Liver (tissue), 9 donors: ENCODE data around the gene TRAK1. TPM values are rescaled to one million over a fixed set of nuclear protein-coding genes. Genes with fewer than 3 reads are reported as not detected.

Experiments
- DNase-seq: peaks from one replicate; pipeline ENCODE4 v3.0.0-alpha.2; 2017; ENCODE audit warnings: low spot score
- H3K27ac ChIP-seq, 2 donors: one replicate each; pipeline ENCODE4 v1.7.0; 2013; ENCODE audit warnings: inconsistent platforms in 2 of 2, low read length in 2 of 2, control low read depth in 1 of 2, low read depth in 1 of 2, mild to moderate bottlenecking in 1 of 2
- H3K27me3 ChIP-seq, 4 donors: one replicate each; pipeline versions ENCODE4 v1.6.1 to v1.7.0; 2013; ENCODE audit warnings: low read length in 3 of 4, inconsistent platforms in 1 of 4, mild to moderate bottlenecking in 1 of 4, moderate library complexity in 1 of 4; ENCODE audit not compliant: control insufficient read depth in 4 of 4, insufficient read depth in 4 of 4
- H3K36me3 ChIP-seq, 4 donors: one replicate each; pipeline versions ENCODE4 v1.6.1 to v1.7.0; 2013; ENCODE audit warnings: low read length in 3 of 4, mild to moderate bottlenecking in 3 of 4, low read depth in 1 of 4, moderate library complexity in 1 of 4; ENCODE audit not compliant: control insufficient read depth in 4 of 4, insufficient read depth in 3 of 4
- H3K4me1 ChIP-seq, 4 donors: one replicate each; pipeline versions ENCODE4 v1.6.1 to v1.7.0; 2013; ENCODE audit warnings: low read length in 3 of 4, mild to moderate bottlenecking in 3 of 4, moderate library complexity in 1 of 4; ENCODE audit not compliant: control insufficient read depth in 4 of 4, insufficient read depth in 4 of 4
- H3K4me3 ChIP-seq, 3 donors: one replicate each; pipeline versions ENCODE4 v1.6.1 to v1.7.0; 2013; ENCODE audit warnings: low read length in 3 of 3, control low read depth in 1 of 3, low read depth in 1 of 3, mild to moderate bottlenecking in 1 of 3
- H3K9ac ChIP-seq, 2 donors: one replicate each; pipeline ENCODE4 v1.7.0; 2013; ENCODE audit warnings: low read length in 2 of 2, mild to moderate bottlenecking in 2 of 2, moderate library complexity in 2 of 2, control low read depth in 1 of 2, low read depth in 1 of 2
- H3K9me3 ChIP-seq, 4 donors: one replicate each; pipeline versions ENCODE4 v1.6.1 to v1.7.0; 2013; ENCODE audit warnings: low read length in 3 of 4; ENCODE audit not compliant: control insufficient read depth in 4 of 4
- CTCF ChIP-seq: fragments of 150-350 bp; IDR thresholded peaks from 2 replicates; pipeline ENCODE4 v1.5.1; 2017; ENCODE audit warnings: improper control_type of control experiment, low read depth, low read length; ENCODE audit not compliant: missing input control
- FOXA1 ChIP-seq: IDR thresholded peaks from 2 replicates; pipeline ENCODE4 v1.6.1; 2016; ENCODE audit warnings: antibody characterized with exemption
- GABPA ChIP-seq, 2 donors: IDR thresholded peaks in 1 of 2; conservative IDR thresholded peaks in 1 of 2; 2 replicates each; pipeline ENCODE4 v1.6.1; 2016; ENCODE audit warnings: antibody characterized with exemption in 2 of 2, mild to moderate bottlenecking in 1 of 2, moderate library complexity in 1 of 2
- HNF4A ChIP-seq, 2 donors: conservative IDR thresholded peaks; 2 replicates each; pipeline ENCODE4 v1.6.1; 2016; ENCODE audit warnings: antibody characterized with exemption in 2 of 2, mild to moderate bottlenecking in 2 of 2
- HNF4G ChIP-seq: IDR thresholded peaks from 2 replicates; pipeline ENCODE4 v1.6.1; 2016; ENCODE audit warnings: antibody characterized with exemption
- JUND ChIP-seq, 2 donors: IDR thresholded peaks; 2 replicates each; pipeline ENCODE4 v1.6.1; 2016; ENCODE audit warnings: antibody characterized with exemption in 2 of 2
- NR2F2 ChIP-seq: IDR thresholded peaks from 2 replicates; pipeline ENCODE4 v1.6.1; 2016; ENCODE audit warnings: antibody characterized with exemption
- RAD21 ChIP-seq, 2 donors: IDR thresholded peaks; 2 replicates each; pipeline ENCODE4 v1.6.1; 2016; ENCODE audit warnings: antibody characterized with exemption in 2 of 2, mild to moderate bottlenecking in 2 of 2
- RXRA ChIP-seq, 2 donors: IDR thresholded peaks; 2 replicates each; pipeline ENCODE4 v1.6.1; 2017 to 2018; ENCODE audit warnings: antibody characterized with exemption in 2 of 2, mild to moderate bottlenecking in 1 of 2
- TAF1 ChIP-seq: conservative IDR thresholded peaks from 2 replicates; pipeline ENCODE4 v1.6.1; 2016; ENCODE audit warnings: antibody characterized with exemption, mild to moderate bottlenecking
- YY1 ChIP-seq: IDR thresholded peaks from 2 replicates; pipeline ENCODE4 v1.6.1; 2016; ENCODE audit warnings: antibody characterized with exemption, mild to moderate bottlenecking
- ZBTB33 ChIP-seq: IDR thresholded peaks from 2 replicates; pipeline ENCODE4 v1.6.1; 2016; ENCODE audit warnings: antibody characterized with exemption
- polyA plus RNA-seq, 2 donors: library from polyadenylated mRNA; stranded (reverse) in 1 of 2; unstranded in 1 of 2; fragments of 200-250 nt in 1 of 2; fragments of >200 nt in 1 of 2; fragmentation: Nextera tagmentation in 1 of 2; extraction: Ambion mirVana in 1 of 2; gene quantifications; one replicate each; pipeline versions ENCODE4 v1.2.1 to v1.2.3, GENCODE V29; 2013 to 2015
- total RNA-seq, 2 donors: library from RNA; depleted of rRNA; stranded (reverse); fragments of >200 nt; gene quantifications; one replicate each; pipeline ENCODE4 v1.2.3, GENCODE V29; 2014
- TF ChIP-seq, protein P1 (sequence below): IDR thresholded peaks from 2 replicates; pipeline ENCODE4 v1.6.1; 2016; ENCODE audit warnings: antibody characterized with exemption, mild to moderate bottlenecking
- donor health status: healthy.
- donor health status: healthy.
- donor health status: healthy.
- donor health status: healthy.
- donor health status: healthy.

Gene TRAK1
- total and polyA plus RNA-seq, 4 donors: 3.4 to 21.7 (median 8.6) TPM

- TF ChIP-seq ZBTB33 (no peak), TAF1 (no peak), RAD21 (IDR thresholded peaks at IDR 0.05) (no peak), HNF4A (conservative IDR thresholded peaks at IDR 0.05) (no peak)
These were observed 179.4 kb downstream of the TRAK1 start (continued) for GRCh38 chr3:42270561-42270960.

DNA sequence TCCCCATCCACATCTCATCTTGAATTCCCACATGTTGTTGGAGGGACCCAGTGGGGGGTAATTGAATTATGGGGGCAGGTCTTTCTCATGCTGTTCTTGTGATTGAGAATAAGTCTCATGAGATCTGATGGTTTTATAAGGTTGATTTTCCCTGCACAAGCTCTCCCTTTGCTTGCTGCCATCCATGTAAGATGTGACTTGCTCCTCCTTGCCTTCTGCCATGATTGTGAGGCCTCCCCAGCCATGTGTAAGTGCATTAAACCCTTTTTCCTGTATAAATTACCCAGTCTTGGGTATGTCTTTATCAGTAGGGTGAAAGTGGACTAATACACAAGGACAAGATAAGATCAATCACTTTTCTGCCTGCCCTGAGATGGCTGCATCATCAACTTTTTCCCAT lies 180.6 kb downstream of the TRAK1 start:
- no peaks in the 10 kb centered on the region for H3K36me3 ChIP-seq
- TF ChIP-seq HNF4G (no peak), RXRA (IDR thresholded peaks at IDR 0.05) (no peak), NR2F2 (no peak), GABPA (IDR thresholded peaks at IDR 0.05 in 1 of 2, conservative IDR thresholded peaks at IDR 0.05 in 1 of 2) (no peak), TAF1 (no peak), ZBTB33 (no peak), HNF4A (conservative IDR thresholded peaks at IDR 0.05) (no peak), JUND (IDR thresholded peaks at IDR 0.05) (no peak), FOXA1 (no peak), YY1 (no peak), CTCF (no peak)
- TF ChIP-seq, protein P1, sequence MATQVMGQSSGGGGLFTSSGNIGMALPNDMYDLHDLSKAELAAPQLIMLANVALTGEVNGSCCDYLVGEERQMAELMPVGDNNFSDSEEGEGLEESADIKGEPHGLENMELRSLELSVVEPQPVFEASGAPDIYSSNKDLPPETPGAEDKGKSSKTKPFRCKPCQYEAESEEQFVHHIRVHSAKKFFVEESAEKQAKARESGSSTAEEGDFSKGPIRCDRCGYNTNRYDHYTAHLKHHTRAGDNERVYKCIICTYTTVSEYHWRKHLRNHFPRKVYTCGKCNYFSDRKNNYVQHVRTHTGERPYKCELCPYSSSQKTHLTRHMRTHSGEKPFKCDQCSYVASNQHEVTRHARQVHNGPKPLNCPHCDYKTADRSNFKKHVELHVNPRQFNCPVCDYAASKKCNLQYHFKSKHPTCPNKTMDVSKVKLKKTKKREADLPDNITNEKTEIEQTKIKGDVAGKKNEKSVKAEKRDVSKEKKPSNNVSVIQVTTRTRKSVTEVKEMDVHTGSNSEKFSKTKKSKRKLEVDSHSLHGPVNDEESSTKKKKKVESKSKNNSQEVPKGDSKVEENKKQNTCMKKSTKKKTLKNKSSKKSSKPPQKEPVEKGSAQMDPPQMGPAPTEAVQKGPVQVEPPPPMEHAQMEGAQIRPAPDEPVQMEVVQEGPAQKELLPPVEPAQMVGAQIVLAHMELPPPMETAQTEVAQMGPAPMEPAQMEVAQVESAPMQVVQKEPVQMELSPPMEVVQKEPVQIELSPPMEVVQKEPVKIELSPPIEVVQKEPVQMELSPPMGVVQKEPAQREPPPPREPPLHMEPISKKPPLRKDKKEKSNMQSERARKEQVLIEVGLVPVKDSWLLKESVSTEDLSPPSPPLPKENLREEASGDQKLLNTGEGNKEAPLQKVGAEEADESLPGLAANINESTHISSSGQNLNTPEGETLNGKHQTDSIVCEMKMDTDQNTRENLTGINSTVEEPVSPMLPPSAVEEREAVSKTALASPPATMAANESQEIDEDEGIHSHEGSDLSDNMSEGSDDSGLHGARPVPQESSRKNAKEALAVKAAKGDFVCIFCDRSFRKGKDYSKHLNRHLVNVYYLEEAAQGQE: no peak
- peaks cover 0 to 3% (median under 1%) of the 10 kb centered on the region in 4 donors for H3K27me3 ChIP-seq
- H3K9me3 ChIP-seq: no peaks in the 10 kb centered on the region
- no peaks in the 10 kb centered on the region for H3K4me1 ChIP-seq
- no peak for DNase-seq
- no peak overlapping the region for H3K27ac ChIP-seq
- no peak overlapping the region for H3K9ac ChIP-seq
- H3K4me3 ChIP-seq: no peak overlapping the region
